ENCODE data around the gene C2orf69. TPM values are rescaled to one million over a fixed set of nuclear protein-coding genes. Genes with fewer than 3 reads are reported as not detected.
A peak's percentile ranks its signal among the peaks of the same experiment; 100 is the strongest.

Gene C2orf69
- total RNA-seq, 1 experiment from 2014 or later, result 29.9 TPM

- TF ChIP-seq MAX (CRISPR knock-in tag; IDR thresholded peaks at IDR 0.05) (no peak), ZNF423 (CRISPR knock-in tag; IDR thresholded peaks at IDR 0.05) (no peak), JUN (CRISPR knock-in tag; IDR thresholded peaks at IDR 0.05) (no peak)
These were observed 43.9 kb downstream of the C2orf69 start (continued) for GRCh38 chr2:199955007-199955338.

GRCh38 chr2:199955339-199956061 lies 44.4 kb downstream of the C2orf69 start, which contains the start of the genes MAIP1 and TYW5:
MAIP1 (plus strand) TSS chr2:199955582; CDS start chr2:199955799, 217 bp downstream.
TYW5 (minus strand) TSS chr2:199955491; CDS start chr2:199955470, 21 bp downstream.
- H3K4me3 Mint-ChIP-seq, result peak within 1 kb of the TSS; percentile 99
- H3K27me3 Mint-ChIP-seq (ENCODE audit: low read depth), result no peaks in the 10 kb centered on the region
- peak; percentile 83 for DNase-seq (ENCODE audit: low spot score)
- no peaks in the 10 kb centered on the region for H3K9me3 Mint-ChIP-seq
- peak; percentile 89 for ATAC-seq
- ChIA-PET POLR2A (no interaction called here), CTCF (interaction anchor here (0.9 to 1.0 kb wide), 2 partner anchors 216 to 525 kb away, joined by 3 read pairs; no protein-coding TSS in a partner anchor)
- H3K36me3 Mint-ChIP-seq, result peaks cover 22% of the 10 kb centered on the region
- H3K4me1 Mint-ChIP-seq, result peaks cover 28% of the 10 kb centered on the region
- peak within 1 kb of the TSS; percentile 96 for H3K27ac Mint-ChIP-seq
- TF ChIP-seq NFE2L1 (CRISPR knock-in tag; IDR thresholded peaks at IDR 0.05) (no peak; the same call in none of the 2 replicates), ARID4B (CRISPR knock-in tag; IDR thresholded peaks at IDR 0.05; ENCODE audit: borderline replicate concordance) (peak; percentile 86), ZNF219 (CRISPR knock-in tag; IDR thresholded peaks at IDR 0.05; ENCODE audit: borderline replicate concordance) (no peak), ZNF425 (CRISPR knock-in tag; conservative IDR thresholded peaks at IDR 0.05) (no peak), PRDM15 (CRISPR knock-in tag; IDR thresholded peaks at IDR 0.05) (0 out of 2 replicates have a peak, but pooled peaks have one; percentile 17), OVOL2 (CRISPR knock-in tag; IDR thresholded peaks at IDR 0.05; ENCODE audit: borderline replicate concordance) (no peak), ERG (CRISPR knock-in tag; IDR thresholded peaks at IDR 0.05) (no peak), MYBL2 (CRISPR knock-in tag; IDR thresholded peaks at IDR 0.05) (no peak), USF2 (CRISPR knock-in tag; IDR thresholded peaks at IDR 0.05) (0 out of 2 replicates have a peak, but pooled peaks have one; percentile 5), TCF7 (CRISPR knock-in tag; IDR thresholded peaks at IDR 0.05; ENCODE audit: low read depth) (no peak), ZNF138 (CRISPR knock-in tag; conservative IDR thresholded peaks at IDR 0.05) (0 out of 2 replicates have a peak, but pooled peaks have one; percentile 20), JAZF1 (CRISPR knock-in tag; IDR thresholded peaks at IDR 0.05) (no peak), MAX (CRISPR knock-in tag; IDR thresholded peaks at IDR 0.05) (peak; percentile 80), KAT7 (CRISPR knock-in tag; IDR thresholded peaks at IDR 0.05; ENCODE audit: borderline replicate concordance) (peak; percentile 54; the same call in 1 of the 2 replicates), USF1 (CRISPR knock-in tag; IDR thresholded peaks at IDR 0.05) (peak; percentile 21; the same call in 1 of the 2 replicates)

All from WTC11 (cell line).